Choroid plexus epithelial cell (primary cell): ENCODE measurements around the gene SMG9.

Source experiments
- DNase-seq: peaks from one replicate; pipeline ENCODE4 v3.0.0-alpha.2; 2010; ENCODE audit warnings: low read depth
- H3K4me3 ChIP-seq: 2 replicates; pipeline ENCODE4 v1.5.1; 2011; ENCODE audit warnings: low read depth, mild to moderate bottlenecking, control low read depth, low read length, moderate library complexity
- TF ChIP-seq, protein P1 (sequence below): conservative IDR thresholded peaks from 2 replicates; pipeline ENCODE4 v1.5.1; 2011; ENCODE audit warnings: low read depth, mild to moderate bottlenecking, control low read depth, inconsistent platforms, low read length, moderate library complexity

SMG9 gene

DNA sequence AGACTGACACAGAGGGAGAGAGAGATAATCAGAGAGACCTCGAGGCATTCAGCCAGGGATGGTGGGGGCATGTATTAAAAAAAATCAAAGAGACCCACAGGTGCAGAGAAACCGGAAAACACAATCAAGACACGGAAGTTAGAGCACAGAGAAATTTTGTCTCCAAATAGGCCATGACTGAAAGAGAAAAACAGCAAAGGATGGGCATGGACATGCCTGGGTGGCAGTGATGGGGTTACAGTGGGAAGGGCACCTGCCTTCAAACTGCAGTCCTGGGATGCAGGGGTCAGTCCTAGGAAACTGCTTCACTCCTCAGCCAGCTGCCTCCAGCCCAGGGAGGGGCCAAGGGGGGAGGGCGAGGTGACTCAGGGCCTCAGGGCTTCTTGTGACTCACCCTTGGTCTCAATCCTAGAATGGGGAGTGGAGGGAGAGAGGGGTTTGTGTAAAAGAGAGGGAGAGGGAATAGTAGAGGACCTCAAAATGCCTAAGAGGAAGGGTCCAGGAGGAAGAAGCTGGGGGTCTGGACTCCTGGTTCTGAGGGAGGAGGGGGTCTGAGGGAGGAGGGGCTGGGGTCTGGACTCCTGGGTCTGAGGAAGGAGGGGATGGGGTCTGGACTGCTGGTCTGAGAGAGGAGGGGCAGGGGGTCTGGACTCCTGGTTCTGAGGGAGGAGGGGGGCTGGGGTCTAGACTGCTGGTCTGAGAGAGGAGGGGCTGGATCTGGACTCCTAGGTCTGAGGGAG lies 29.6 kb upstream of the SMG9 start:
- peak; percentile 72 for DNase-seq
- TF ChIP-seq, protein P1, sequence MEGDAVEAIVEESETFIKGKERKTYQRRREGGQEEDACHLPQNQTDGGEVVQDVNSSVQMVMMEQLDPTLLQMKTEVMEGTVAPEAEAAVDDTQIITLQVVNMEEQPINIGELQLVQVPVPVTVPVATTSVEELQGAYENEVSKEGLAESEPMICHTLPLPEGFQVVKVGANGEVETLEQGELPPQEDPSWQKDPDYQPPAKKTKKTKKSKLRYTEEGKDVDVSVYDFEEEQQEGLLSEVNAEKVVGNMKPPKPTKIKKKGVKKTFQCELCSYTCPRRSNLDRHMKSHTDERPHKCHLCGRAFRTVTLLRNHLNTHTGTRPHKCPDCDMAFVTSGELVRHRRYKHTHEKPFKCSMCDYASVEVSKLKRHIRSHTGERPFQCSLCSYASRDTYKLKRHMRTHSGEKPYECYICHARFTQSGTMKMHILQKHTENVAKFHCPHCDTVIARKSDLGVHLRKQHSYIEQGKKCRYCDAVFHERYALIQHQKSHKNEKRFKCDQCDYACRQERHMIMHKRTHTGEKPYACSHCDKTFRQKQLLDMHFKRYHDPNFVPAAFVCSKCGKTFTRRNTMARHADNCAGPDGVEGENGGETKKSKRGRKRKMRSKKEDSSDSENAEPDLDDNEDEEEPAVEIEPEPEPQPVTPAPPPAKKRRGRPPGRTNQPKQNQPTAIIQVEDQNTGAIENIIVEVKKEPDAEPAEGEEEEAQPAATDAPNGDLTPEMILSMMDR = no peak
- H3K4me3 ChIP-seq = no peak overlapping the region

DNA sequence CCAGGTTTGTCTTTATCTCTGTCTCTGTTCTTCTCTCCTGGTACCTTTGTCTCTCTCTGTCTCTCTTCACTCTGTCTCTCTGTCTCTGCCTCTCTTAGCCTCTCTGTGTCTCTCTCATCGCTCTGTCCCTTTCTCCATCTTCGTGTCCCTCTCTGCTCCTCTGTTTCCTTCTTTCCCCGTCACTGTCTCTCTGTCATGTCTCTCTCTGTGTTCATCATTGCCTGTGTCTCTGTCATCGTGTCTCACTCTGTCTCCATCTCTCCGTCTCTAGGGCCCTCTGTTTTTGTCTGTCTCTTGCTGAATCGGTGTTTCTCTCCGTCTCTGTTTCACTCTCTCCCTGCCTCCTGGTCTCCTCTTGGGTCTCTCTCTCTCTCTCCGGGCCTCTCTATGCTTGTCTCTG lies 28.9 kb upstream of the SMG9 start:
- DNase-seq = no peak
- no peak overlapping the region for H3K4me3 ChIP-seq

DNA sequence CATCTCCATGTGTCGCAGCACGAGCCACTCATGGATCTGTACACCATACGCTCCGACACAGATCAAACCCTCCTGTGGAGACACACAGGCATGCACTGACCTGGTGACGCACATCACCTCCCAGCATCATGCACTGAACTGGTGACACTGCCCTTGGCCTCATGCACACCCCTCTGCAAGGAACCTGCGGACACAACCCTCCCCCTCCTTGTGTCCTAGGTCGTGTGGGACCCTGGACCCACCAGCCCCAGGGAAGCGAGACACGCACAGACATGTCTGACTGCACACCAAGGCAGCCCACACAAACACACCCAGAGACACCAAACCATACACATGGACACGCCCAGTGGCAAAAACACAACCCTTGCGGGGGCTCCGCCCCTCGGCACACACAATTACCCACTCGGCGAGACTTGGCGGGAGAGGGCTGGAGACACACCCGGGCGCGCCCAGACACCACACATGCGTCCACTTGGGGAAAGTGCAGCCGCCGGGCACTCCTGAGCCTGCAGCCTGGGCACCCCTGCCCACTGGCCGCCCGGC lies 28.0 kb upstream of the SMG9 start:
- TF ChIP-seq, protein P1 = no peak
- no peak overlapping the region for H3K4me3 ChIP-seq
- DNase-seq = no peak

More for the DNA sequence above, 28.9 kb upstream of the SMG9 start:
- TF ChIP-seq, protein P1 = no peak

DNA sequence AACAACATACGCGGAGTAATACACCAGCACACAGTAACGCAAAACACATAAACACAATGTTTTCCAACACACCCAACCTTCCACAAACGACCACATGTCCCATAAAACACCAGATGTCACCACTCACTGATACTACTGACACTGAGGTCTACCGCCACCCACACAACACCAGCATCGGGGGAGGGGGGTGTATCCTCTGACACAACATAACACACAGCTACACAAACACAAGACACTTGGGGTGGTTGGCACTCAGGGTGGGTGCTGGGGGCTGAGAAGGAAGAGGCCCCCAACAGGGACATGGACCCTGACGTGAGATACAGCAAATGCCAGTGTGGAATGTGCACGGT lies 27.5 kb upstream of the SMG9 start:
- H3K4me3 ChIP-seq = no peak overlapping the region
- no peak for DNase-seq
- TF ChIP-seq, protein P1 = no peak

DNA sequence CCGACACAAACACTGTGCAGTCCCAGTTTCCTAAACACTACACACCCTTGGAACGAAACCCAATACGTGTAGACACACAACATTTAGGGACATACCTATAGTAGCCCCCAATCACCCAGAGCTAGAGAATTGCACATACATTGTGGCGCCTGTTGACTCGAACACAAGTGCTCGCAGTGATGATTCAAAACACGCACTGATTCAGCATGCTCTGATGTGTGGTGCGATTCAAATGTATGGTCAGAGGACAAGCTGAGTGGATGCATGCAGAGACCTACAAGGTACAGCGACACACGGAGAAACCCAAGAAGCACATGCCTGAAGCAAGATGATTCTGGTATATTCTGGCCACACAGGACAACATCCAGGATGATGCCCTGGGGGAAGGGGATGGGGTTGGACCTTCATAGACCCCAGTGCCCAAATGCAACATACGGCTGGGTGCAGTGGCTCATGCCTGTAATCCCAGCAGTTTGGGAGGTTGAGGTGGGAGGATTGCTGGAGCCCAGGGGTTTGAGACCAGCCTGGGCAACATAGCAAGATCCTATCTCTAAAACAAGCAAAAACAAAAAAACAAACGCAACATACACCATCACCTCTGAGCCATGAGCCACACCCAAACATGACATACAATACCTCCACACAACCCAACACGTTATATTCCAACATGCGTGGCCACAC lies 27.0 kb upstream of the SMG9 start:
- H3K4me3 ChIP-seq = no peak overlapping the region
- DNase-seq = no peak
- TF ChIP-seq, protein P1 = no peak

DNA sequence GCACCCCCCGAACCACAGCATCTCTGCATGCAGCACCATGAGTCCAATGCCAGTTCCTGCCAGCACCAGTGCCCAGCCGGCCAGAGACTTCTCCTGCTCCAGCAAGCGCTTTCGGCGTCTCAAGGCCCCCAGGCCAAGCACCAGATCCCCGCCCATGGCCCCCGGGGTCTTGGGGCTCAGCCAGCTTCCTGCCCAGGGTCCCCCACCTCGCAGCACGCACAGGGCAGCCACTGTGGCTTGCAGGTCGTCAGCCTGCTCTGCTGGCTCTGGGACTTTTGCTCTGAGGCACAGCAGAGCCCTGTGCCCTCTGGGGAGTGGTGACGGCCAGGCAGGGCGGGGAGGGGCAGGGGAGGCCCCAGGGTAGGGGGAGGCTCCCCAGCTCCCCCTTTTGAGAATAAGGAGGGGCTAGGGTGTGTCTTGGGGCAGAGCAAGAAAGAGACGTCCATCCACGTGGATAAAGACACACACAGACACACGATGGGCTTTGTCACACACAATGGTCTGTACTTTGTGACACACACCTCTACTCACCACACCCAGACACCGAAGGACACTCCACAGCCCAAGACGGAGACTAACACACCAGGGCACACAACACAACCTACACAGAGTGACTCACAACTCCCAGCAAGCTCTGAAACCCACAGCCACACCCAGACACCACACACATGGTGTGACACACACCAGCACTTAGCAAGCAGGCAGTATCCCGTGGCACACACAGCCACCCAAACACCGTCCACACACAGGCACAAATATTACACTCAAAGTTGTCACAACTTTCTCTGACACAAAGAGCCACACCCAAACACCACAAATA lies 26.2 kb upstream of the SMG9 start, which contains the start of gene KCNN4:
Gene KCNN4 (minus strand): TSS at position 268 of the 820 bp plus-strand sequence. CDS start 112 bp downstream, at position 156.
- peak; percentile 43 for DNase-seq
- H3K4me3 ChIP-seq = no peak within 1 kb of the TSS
- TF ChIP-seq, protein P1 = no peak
